Measurements from ENCODE around the gene MX2. TPM values are rescaled to one million over a fixed set of nuclear protein-coding genes. Genes with fewer than 3 reads are reported as not detected.
"Not testable (repeated sequence)": the region's sequence is repeated elsewhere in the genome, so short reads cannot be mapped to it uniquely, and the experiment has no call there.

MX2 gene
- total RNA-seq, 1 donor from 2014 or later = 4.5 TPM

DNA sequence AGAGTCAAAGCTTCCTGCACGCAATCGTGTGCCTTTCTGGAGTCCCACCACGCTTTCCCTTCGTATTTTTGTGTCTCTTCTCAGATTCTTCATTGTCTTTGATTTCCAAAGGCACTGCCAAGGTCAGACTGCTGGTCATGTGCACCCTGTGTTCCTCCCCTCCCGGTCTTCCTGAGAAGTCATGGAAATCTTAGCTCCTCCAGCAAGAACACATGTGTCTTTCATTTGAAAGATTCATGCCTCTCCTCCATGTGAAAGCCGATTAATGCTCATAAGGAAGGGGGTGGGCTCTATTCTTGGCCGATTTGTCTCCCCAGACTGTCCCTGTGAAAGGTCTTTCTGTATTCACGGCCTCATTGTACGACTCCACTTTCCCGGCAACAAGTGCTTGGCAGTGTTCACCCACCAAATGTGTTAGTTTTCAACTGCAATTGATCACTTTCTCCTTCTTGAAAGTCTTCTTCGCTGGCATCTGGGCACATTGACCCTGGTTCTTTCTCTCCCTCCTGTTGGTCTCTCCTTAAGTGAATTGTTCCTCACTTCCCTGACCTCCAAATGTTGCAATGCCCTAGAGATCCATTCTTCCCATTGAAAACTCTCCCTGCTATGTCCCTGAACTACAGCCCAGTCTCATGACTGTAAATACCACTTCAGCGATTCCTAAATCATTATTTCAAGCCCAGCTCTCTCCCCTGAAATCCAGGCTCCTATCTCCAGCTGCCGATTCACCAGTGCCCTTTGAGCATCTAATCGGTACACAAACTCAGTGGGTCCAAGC lies 25.4 kb downstream of the MX2 start:
- DNase-seq = peak; percentile 54

DNA sequence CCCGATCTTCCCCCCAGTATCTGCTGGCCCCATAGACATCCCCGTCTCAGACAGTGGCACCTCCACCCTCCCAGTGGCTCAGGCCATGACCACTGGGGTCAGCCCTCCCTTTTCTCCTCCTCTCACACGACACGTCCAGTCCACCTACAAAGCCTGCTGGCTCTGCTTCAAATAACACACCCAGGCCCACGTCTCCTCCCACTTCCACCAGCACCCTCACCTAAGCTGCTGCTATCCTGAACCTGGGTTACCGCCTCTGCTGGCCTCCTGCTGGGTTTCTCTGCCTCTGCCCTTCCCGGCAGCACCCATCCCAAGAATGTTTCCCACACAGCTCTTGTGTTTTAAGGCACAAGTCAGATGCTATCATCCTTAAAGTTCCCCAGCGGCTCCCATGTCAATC lies 26.0 kb downstream of the MX2 start:
- no peak for DNase-seq

DNA sequence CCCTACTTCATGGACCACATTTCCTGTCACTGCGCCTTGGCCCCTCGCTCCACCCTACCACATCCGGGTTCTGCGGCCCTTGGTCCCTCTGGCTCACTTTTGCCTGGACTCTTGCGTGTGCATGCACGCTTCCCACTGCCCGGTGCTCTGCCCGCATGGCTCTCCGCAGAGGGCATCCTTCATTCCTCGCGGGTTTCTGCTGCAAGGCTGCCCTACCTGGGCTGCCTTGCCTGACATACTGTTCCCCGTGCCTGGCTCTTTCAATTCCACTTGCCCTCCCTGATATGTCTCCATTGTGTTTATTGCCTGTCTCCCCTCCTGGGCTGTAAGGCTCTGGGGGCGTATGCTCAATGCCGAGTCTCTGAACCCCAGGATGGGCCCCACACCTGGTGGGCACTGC lies 26.4 kb downstream of the MX2 start:
- DNase-seq = no peak

DNA sequence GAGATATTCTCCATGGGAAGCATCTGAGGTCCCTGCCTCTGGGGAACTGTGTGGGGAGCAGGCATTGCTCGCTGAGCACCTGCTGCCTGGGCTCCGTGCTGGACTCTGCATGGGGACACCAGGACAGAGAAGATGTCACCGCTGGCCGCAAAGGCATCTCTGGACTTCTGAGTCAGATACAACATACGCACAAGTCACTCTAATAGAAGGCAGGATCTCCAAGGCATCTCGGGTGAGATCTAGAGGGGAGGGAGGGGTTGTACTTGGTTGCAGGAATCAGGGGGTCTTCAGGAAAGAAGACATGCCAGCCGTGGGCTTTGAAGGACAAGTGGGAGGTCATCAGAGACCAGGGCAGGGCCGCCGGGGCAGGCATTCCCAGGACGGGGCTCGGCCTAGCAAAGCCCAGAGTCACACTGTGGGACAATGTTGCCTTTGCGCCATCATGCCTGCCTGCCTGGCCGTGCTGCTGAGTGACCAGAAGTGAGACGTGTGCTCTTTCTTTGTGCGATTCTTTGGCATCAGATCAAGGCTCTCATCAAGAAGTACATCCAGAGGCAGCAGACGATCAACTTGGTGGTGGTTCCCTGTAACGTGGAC lies 28.3 kb downstream of the MX2 start:
- no peak for DNase-seq

DNA sequence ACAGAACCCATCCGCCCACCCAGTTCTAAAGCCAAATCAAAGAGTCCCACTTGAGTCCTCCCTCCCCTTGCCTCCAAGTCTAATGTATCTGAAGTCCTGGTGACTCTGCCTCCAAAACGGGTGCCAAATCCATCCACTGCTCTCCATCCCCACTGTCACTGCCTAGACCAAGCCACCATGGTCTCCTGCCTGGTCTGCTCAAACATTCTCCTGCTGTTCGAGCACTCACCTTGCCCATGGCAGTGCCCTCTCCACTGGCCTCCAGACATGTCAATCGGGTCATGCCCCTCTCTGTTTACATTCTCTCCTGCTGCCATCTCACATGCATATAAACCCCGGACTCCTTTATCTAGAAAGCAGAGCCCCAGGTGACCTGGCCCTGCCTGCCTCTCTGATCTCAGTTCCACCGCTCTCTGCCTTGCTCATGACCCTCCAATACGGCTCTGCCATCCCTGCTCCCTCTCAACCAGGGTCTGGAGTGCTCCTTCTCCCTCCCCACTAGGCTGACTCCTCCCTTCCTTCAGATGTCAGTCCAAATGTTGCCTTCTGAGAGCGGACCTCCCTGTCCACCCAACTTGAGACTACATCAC lies 32.1 kb downstream of the MX2 start:
- no peak for DNase-seq

DNA sequence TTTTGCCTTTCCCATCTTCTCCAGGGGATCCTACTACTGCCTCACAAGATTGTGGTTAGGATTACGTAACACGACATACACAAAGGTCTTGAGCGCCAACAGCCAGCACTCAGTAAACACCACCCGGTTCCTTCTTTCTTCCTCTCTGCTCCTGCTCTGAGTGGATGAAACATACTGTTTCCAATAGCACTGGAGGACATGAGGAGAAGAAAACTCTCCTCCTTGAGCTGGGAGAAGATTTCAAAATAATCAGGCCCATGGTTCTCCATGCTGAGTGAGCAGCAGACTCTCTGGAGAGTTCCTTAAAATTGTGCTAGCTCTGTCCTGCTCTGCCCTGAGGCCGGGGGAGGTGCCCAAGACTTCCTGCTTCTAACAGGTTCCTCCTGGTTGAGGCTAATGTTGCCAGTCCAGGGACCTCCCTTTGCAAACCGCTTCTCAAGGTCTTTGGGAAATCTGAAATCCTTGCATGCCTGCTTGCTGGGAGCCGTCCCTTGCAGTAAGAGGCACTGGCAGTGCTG lies 34.8 kb downstream of the MX2 start:
- no peak for DNase-seq

DNA sequence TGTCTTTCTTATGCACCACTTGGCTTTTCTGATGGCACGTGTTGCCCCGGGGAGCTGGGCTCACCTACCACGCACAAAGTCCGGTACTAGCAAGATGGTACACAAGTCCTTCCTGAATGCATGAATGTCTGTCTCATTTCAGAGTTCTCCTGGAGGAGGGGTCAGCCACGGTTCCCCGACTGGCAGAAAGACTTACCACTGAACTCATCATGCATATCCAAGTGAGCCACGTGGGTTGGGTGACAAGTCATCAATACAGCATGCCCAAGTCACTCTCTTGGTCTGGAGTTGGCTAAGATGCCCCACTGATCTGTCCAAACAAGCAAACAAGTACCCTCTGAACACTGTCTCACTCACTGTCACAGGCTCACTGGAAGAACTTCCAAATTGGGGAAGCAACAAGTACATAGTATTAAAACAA lies 35.7 kb downstream of the MX2 start:
- DNase-seq = no peak

DNA sequence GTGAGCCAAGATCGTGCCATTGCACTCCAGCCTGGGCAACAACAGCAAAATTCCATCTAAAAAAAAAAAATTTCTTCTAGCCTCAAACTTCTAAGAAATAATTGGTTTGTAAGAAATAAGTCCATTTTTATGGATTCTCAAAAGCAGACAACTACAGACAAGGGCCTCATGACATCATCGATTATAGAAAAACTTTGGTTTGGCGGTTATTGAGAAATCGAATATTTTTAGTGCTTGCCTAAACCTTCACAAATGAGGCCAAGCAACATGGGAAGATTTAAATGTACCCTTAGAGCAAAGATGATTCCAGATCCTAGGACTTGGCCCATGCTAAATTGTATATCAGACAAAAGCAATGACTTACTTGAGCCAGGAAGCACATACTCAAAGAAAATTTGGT lies 36.4 kb downstream of the MX2 start:
- DNase-seq = no peak

DNA sequence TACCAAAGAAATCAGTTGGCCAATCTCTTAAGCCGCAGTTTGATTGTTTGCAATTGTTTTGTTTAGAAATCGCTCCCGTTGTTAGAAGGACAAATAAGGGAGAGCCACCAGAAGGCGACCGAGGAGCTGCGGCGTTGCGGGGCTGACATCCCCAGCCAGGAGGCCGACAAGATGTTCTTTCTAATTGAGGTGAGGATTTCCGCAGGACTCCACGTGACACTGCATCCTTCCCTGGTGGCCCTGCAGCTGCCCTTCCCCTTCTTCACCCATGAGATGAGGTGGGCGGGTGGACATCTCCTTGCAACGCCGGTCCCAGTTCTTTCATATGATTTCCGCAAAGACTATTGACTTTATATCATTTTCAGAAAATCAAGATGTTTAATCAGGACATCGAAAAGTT lies 37.0 kb downstream of the MX2 start:
- no peak for DNase-seq

DNA sequence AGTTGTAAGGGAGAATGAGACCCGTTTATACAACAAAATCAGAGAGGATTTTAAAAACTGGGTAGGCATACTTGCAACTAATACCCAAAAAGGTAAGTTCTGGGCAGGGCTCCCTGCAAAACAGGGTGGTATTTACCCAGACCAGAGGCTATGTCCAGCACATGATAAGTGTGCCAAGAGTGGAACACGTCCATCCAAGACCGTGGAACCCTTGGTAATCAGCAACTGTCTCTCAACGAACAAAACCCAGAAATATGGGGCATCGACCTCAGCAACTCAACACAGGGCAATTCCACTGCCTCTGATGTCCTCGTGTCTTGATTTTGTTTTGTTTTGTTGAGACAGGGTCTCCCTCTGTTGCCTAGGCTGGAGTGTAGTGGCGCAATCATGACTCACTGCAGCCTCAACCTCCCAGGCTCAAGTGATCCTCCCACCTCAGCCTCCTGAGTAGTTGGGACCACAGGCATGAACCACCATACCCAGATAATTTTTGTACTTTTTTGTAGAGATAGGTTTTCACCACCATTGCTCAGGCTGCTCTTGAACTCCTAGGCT lies 37.5 kb downstream of the MX2 start:
- no peak for DNase-seq

DNA sequence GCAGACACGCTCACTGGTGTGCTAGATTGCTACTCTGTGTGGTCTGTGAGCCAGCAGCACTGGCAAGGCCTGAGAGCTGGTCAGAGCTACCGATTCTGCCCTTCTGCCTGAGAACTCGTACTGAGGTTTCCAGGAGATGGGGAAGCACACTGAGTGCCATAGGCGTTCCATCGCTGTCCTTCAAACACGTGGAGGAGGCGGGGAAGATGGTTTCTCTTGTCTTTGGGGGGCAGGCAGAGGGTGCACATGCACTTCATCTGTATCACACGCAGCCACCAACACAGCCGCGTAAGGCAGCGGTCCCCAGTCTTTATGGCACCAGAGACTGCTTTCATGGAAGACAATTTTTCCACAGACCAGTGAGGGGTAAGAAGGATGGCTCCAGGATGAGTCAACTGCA lies 40.4 kb downstream of the MX2 start:
- DNase-seq = no peak

DNA sequence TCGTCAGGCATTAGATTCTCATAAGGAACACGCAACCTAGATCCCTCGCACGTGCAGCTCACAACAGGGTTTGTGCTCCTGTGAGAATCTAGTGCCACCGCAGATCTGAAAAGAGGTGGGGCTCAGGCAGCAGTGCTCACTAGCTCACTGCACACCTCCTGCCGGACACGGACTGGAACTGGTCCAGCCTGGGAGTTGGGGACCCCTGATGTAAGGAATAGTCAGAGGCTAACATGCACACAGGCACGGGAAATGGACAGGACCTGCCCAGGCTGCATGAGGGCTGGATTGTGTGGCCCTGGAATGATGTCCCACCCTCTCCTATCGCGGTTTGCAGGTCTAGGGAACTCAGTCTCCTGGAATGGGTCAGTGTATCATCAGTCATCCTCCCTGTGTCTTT lies 41.0 kb downstream of the MX2 start:
- no peak for DNase-seq

DNA sequence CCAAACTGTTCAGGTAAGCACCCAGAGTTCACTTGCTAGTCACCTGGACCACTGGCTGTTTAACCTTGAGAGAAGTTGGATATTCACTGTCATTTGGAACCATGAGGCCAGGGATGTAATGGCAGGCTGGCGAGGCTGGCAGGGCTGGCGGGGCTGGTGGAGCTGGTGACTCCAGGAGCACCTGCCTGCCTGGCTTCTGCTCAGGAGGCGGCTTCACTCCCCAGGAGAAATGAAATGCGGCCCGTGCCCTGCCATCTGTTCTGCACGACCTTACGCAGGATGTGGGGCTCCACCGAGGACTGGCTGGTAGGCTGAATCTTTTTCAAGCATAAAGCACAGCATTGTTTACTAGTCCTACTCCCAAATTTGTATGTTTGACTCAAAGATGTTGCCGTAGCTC lies 41.5 kb downstream of the MX2 start:
- no peak for DNase-seq

DNA sequence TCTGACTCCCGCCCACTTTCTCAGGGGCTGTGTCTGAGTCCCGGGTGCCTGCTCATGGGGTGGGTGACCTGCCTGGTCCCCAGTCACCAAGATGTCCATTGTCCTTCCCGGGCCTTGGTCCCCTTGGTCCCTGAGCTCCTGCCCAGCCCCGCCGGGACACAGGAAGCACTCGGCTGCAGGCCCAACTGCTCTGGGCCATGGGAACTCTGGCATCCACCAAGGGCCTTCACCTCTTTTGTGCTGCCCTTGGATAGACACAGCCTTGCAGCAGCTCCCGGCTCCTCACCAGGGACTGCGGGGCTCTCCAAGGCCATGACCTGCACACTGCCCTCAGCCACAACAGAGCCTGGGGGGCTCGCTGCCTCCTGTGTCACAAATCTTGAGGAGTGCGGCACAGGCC lies 42.1 kb downstream of the MX2 start:
- DNase-seq = no peak

DNA sequence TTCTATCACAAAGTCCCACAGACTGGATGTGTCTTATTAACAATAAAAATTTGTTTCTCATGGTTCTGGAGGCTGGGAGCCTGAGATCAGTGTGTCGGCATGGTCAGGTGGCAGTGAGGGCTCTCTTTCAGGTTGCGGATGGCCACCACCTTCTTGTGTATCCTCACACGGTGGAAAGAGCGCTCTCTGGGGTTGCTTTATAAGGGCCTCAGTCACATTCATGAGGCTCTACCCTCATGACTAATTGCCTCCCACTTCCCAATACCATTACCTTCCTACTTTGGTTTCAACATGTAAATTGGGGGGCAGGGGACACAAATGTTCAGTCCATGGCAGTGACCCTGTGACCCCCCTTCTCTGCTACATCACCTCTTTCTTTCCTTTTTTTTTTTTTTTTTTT lies 43.5 kb downstream of the MX2 start:
- no peak for DNase-seq

DNA sequence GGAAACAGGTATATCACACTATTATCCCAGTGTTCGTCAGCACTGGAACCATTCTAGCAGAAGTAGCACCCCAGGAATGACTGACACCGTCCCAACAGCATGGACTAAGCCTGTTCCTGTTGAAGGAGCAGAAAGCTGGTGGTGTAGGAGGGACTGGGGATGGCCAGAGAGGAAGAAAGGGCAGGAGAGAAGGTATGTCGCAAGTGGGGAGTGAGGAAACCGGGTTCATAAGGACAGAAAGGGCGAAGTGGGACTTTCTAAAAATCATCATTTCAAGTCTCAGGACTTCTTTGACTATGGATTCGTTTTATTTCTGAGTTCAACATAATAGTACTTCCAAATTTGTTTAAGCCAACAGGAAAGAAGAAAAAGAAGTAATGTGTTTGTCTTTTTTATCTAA lies 44.5 kb downstream of the MX2 start:
- no peak for DNase-seq

DNA sequence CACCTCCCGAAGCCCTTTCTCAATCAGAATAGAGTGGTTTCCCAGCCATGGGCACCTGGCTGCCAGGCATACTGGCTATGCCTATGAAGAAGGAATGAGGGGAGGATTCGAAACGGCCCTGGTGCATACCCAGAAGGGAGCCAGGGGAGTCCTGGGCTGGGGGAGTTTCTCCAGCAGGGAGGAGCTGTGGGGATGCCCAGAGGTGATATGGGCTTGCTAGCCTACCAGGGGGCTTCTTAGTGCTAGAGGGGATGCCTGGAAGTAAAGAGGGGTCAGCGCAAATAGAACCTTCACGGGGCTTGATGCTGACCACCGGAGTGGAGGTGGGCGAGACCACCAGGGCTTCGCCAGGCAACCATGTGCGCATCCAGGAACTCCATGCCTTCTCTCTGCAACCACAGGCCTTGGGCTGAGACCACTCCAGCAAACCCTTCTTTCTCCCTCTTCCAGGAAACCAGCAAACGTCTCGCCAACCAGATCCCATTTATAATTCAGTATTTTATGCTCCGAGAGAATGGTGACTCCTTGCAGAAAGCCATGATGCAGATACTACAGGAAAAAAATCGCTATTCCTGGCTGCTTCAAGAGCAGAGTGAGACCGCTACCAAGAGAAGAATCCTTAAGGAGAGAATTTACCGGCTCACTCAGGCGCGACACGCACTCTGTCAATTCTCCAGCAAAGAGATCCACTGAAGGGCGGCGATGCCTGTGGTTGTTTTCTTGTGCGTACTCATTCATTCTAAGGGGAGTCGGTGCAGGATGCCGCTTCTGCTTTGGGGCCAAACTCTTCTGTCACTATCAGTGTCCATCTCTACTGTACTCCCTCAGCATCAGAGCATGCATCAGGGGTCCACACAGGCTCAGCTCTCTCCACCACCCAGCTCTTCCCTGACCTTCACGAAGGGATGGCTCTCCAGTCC lies 46.0 kb downstream of the MX2 start:
- DNase-seq = no peak

DNA sequence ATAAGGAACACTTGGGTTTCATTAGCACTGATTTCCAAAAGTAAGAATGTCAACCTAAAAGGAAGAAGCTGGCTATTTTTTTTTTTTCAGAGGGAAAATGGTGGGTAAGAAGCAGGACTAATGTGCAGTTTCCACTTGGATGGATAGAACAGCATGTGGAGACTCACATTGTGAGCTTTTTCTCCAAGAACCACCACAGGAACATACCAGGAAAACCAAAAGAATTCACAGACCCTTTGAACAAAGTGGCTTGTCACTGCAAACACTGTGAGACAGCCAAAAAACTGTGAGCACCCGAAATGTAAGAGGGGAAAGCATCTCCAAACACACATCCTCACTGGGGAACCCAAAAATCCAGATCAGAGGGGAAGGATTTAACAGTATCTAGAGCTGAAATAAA lies 48.5 kb downstream of the MX2 start:
- DNase-seq = no peak

DNA sequence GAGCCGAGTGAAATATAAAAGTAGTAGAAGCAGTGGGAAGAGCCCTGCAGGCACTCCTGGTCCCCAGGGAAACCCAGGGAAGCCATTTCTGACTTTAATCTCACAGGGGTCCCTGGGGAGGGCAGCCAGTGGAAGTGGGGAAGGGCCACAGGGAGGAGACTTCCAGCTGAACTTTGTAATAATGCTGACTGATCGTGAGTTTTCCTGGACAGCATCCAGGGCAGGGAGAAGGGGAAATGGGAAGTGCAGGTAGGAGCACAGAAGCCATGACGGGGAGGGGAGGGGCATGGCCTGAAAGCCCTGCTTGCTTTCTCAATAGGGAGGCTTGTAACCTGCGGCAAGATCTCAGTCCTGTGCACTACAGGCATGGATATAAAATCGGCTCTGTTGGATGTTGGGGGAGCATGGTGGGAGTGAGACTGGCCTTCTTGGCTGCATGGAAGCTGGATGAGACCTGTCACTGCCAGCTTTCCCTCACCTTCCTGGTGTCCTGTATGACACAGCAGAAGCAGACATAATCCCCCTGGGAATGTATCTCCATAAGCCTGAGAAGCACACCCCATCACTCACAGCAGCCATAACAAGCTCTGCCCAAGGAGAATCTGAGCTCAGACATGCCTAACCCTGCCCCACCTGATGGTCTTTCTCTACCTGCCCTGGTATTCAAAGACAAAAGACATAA lies 49.1 kb downstream of the MX2 start:
- no peak for DNase-seq

DNA sequence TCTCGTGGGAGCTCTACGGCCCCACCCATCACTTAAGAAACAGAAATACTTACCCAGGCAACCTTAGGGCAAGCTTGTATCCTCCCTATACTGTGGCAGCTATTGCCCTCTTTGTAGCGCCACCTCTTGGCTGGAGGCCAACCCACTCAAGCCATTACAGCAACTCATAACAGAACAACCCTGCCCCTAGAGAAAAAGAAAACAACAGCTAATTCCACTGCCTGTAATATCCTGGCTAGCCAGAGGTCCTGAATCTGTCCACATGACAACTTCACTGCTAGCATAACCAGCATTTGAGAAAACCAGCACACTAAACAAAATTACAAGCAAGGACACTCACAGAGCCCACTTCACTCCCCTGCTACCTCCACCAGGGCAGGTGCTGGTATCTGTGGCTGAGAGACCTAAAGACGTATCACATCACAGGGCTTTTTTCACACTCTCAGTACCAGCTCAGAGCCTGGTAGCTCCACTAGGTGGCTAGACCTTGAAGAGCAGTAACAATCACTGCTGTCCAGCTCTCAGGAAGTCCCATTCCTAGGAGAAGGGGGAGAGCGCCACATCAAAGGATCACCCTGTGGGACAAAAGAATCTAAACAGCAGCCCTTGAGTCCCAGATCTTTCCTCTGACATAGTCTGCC lies 49.7 kb downstream of the MX2 start:
- no peak for DNase-seq

DNA sequence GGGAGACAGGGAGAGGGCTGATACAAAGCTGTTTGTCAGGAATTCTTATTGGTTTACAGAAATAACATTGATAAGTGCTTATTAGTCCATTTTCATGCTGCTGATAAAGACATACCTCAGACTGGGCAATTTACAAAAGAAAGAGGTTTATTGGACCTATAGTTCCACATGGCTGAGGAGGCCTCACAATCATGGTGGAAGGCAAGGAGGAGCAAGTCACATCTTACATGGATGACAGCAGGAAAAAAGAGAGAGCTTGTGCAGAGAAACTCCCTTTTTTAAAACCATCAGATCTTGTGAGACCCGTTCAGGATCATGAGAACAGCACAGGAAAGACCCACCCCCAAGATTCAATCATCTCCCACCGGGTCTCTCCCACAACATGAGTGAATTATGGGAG lies 55.7 kb downstream of the MX2 start:
- DNase-seq = not testable (repeated sequence)
